Measurements from ENCODE around the gene NFAT5.
"Not testable (repeated sequence)": the region's sequence is repeated elsewhere in the genome, so short reads cannot be mapped to it uniquely, and the experiment has no call there.

Gene NFAT5

GRCh38 chr16:69706256-69706974 lies 140.6 kb downstream of the NFAT5 start:
- DNase-seq: no peak

GRCh38 chr16:69706975-69707340 lies 141.2 kb downstream of the NFAT5 start:
- DNase-seq: no peak

GRCh38 chr16:69707920-69708683 lies 142.3 kb downstream of the NFAT5 start:
- DNase-seq: no peak

- no peak for DNase-seq
Observed at GRCh38 chr16:69709456-69710084, 143.8 kb downstream of the NFAT5 start.

GRCh38 chr16:69711115-69711740 lies 145.5 kb downstream of the NFAT5 start:
- peak in 17 of 56 donors; percentile 8 to 69 (median 34) for DNase-seq

GRCh38 chr16:69712277-69712676 lies 146.5 kb downstream of the NFAT5 start:
- DNase-seq: no peak

- no peak for DNase-seq
Observed at GRCh38 chr16:69712914-69713581, 147.3 kb downstream of the NFAT5 start.

GRCh38 chr16:69717066-69717465 lies 151.3 kb downstream of the NFAT5 start:
- peak in 4 of 56 donors; percentile 5 to 10 (median 8) for DNase-seq

GRCh38 chr16:69718111-69718764 lies 152.5 kb downstream of the NFAT5 start:
- no peak for DNase-seq

- DNase-seq: no peak
Observed at GRCh38 chr16:69720822-69721430, 155.2 kb downstream of the NFAT5 start.

- no peak for DNase-seq
Observed at GRCh38 chr16:69721441-69721957, 155.7 kb downstream of the NFAT5 start.

GRCh38 chr16:69724414-69724873 lies 158.7 kb downstream of the NFAT5 start:
- no peak for DNase-seq

- DNase-seq: no peak
Observed at GRCh38 chr16:69724981-69725479, 159.3 kb downstream of the NFAT5 start.

GRCh38 chr16:69725480-69726312 lies 159.9 kb downstream of the NFAT5 start:
- DNase-seq: peak in 1 of 56 donors; percentile 9

GRCh38 chr16:69726313-69727060 lies 160.7 kb downstream of the NFAT5 start, which contains the start of gene NQO1:
NQO1 (minus strand) TSS chr16:69726560; CDS start chr16:69726439, 121 bp downstream.
- peak; percentile 31 to 94 (median 84) for DNase-seq

GRCh38 chr16:69727916-69728270 lies 162.1 kb downstream of the NFAT5 start:
- peak in 38 of 56 donors; percentile 6 to 82 (median 37) for DNase-seq

- not testable (repeated sequence) for DNase-seq
Observed at GRCh38 chr16:69729030-69729429, 163.3 kb downstream of the NFAT5 start.

GRCh38 chr16:69731280-69731679 lies 165.5 kb downstream of the NFAT5 start:
- DNase-seq: not testable (repeated sequence)
